Measurements from ENCODE around the gene SIX1.

SIX1 gene

GRCh38 chr14:60653701-60654161, 4.5 kb upstream of the SIX1 start:
- peak overlapping the region; percentile 97 for H3K4me3 Mint-ChIP-seq

GRCh38 chr14:60652674-60653651, 3.7 kb upstream of the SIX1 start:
- no peak for TF ChIP-seq CTCF (IDR thresholded peaks at IDR 0.05)
- H3K27ac Mint-ChIP-seq = peak overlapping the region; percentile 99
- H3K27me3 Mint-ChIP-seq (ENCODE audit: low read depth, poor library complexity) = peaks cover 48% of the 10 kb centered on the region
- H3K9me3 Mint-ChIP-seq = no peaks in the 10 kb centered on the region
- peak overlapping the region; percentile 97 for H3K4me3 Mint-ChIP-seq
- peaks cover 4% of the 10 kb centered on the region for H3K36me3 Mint-ChIP-seq (ENCODE audit: low read depth)
- peaks cover 70% of the 10 kb centered on the region for H3K4me1 Mint-ChIP-seq
- DNase-seq = peak; percentile 67

More at GRCh38 chr14:60653701-60654161, 4.5 kb upstream of the SIX1 start:
- no peaks in the 10 kb centered on the region for H3K9me3 Mint-ChIP-seq
- DNase-seq = no peak
- peak overlapping the region; percentile 99 for H3K27ac Mint-ChIP-seq
- peaks cover 77% of the 10 kb centered on the region for H3K4me1 Mint-ChIP-seq
- peaks cover 45% of the 10 kb centered on the region for H3K27me3 Mint-ChIP-seq (ENCODE audit: low read depth, poor library complexity)
- no peaks in the 10 kb centered on the region for H3K36me3 Mint-ChIP-seq (ENCODE audit: low read depth)
- TF ChIP-seq CTCF (IDR thresholded peaks at IDR 0.05) = no peak

- Mint-ChIP-seq H3K36me3 (ENCODE audit: low read depth) (peaks cover 11% of the 10 kb centered on the region), H3K4me3 (peak overlapping the region; percentile 97), H3K9me3 (no peaks in the 10 kb centered on the region), H3K4me1 (peaks cover 60% of the 10 kb centered on the region), H3K27ac (peak overlapping the region; percentile 99), H3K27me3 (ENCODE audit: low read depth, poor library complexity) (peaks cover 57% of the 10 kb centered on the region)
- no peak for TF ChIP-seq CTCF (IDR thresholded peaks at IDR 0.05)
- peak; percentile 35 for DNase-seq
Observed at GRCh38 chr14:60651796-60652673, 2.8 kb upstream of the SIX1 start.

GRCh38 chr14:60651086-60651795, 2.0 kb upstream of the SIX1 start:
- Mint-ChIP-seq H3K4me1 (peaks cover 63% of the 10 kb centered on the region), H3K9me3 (no peaks in the 10 kb centered on the region), H3K27ac (peak overlapping the region; percentile 70), H3K36me3 (ENCODE audit: low read depth) (peaks cover 19% of the 10 kb centered on the region), H3K4me3 (peak overlapping the region; percentile 97), H3K27me3 (ENCODE audit: low read depth, poor library complexity) (peaks cover 61% of the 10 kb centered on the region)
- TF ChIP-seq CTCF (IDR thresholded peaks at IDR 0.05) = no peak
- DNase-seq = no peak

GRCh38 chr14:60650373-60650961, 1.2 kb upstream of the SIX1 start:
- Mint-ChIP-seq H3K36me3 (ENCODE audit: low read depth) (peaks cover 27% of the 10 kb centered on the region), H3K27ac (peak overlapping the region; percentile 97), H3K4me1 (peaks cover 63% of the 10 kb centered on the region), H3K9me3 (no peaks in the 10 kb centered on the region), H3K27me3 (ENCODE audit: low read depth, poor library complexity) (peaks cover 67% of the 10 kb centered on the region), H3K4me3 (peak overlapping the region; percentile 97)
- DNase-seq = no peak
- TF ChIP-seq CTCF (IDR thresholded peaks at IDR 0.05) = no peak
